ENCODE data around the gene CARD9. TPM values are rescaled to one million over a fixed set of nuclear protein-coding genes. Genes with fewer than 3 reads are reported as not detected.
A peak's percentile ranks its signal among the peaks of the same experiment; 100 is the strongest.

CARD9 gene
- total RNA-seq, 1 experiment from 2014 or later, result 5.6 TPM

DNA sequence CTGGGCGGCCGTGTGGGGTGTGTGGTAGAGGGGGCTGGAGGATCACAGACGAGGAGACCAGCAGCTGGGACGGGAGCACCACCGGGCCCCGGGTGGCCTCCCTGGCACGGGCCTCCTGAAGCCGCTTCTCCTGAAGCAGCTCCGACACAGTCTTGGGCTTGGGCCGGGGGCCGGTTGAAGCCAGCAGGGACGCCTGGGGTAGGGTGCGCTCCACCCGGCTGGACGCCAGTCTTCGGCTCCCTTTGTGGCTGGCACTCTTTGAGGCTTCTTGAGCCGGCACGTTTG, 5.5 kb upstream of the CARD9 start:
- DNase-seq, result no peak
- Mint-ChIP-seq H3K9me3 (no peaks in the 10 kb centered on the region), H3K4me3 (no peak overlapping the region), H3K27me3 (ENCODE audit: low read depth) (no peaks in the 10 kb centered on the region), H3K36me3 (ENCODE audit: insufficient read depth in 1 of 3, low read depth in 3 of 3) (peaks cover 4 to 41% (median 23%) of the 10 kb centered on the region in 3 experiments; a peak in 6 of 7 replicates), H3K27ac (peak overlapping the region in 1 of 3 experiments; percentile 48; a peak in 1 of 7 replicates), H3K4me1 (no peaks in the 10 kb centered on the region)
- Histone ChIP-seq H3K27ac (ENCODE audit: insufficient read length, low read depth, low read length) (no peak overlapping the region), H3K27me3 (ENCODE audit: insufficient read depth, low read length) (no peaks in the 10 kb centered on the region), H2BK20ac (ENCODE audit: low read depth, low read length, poor library complexity, severe bottlenecking) (no peak overlapping the region), H3K9me3 (ENCODE audit: control insufficient read depth, low read depth, low read length) (no peaks in the 10 kb centered on the region), H3K4me1 (ENCODE audit: insufficient read depth, low read length) (no peaks in the 10 kb centered on the region), H3K79me1 (ENCODE audit: insufficient read depth, low read depth, low read length, poor library complexity, severe bottlenecking) (no peaks in the 10 kb centered on the region), H3K23me2 (ENCODE audit: insufficient read length, low read depth, low read length, poor library complexity, severe bottlenecking) (no peaks in the 10 kb centered on the region), H4K5ac (ENCODE audit: insufficient read length, low read depth, low read length) (no peak overlapping the region), H2AK5ac (ENCODE audit: insufficient read length, low read length) (no peak overlapping the region), H3T11ph (ENCODE audit: low read length) (no peak overlapping the region), H3K56ac (ENCODE audit: insufficient read length, low read depth, low read length) (no peak overlapping the region), H3K79me2 (ENCODE audit: insufficient read depth, low read length) (no peaks in the 10 kb centered on the region), H3K23ac (ENCODE audit: insufficient read length, low read depth, low read length) (no peak overlapping the region), H4K91ac (ENCODE audit: insufficient read length, low read depth, low read length) (no peak overlapping the region), H3K18ac (ENCODE audit: insufficient read length, low read depth, low read length) (no peak overlapping the region), H3K9ac (ENCODE audit: extremely low read depth, insufficient read length, low read length) (no peak overlapping the region), H2BK12ac (ENCODE audit: insufficient read length, low read depth, low read length) (no peak overlapping the region), H2BK15ac (ENCODE audit: low read depth, low read length) (no peak overlapping the region), H3K4me2 (ENCODE audit: insufficient read depth, insufficient read length, low read length) (no peak overlapping the region), H3K4ac (ENCODE audit: low read depth, low read length) (no peak overlapping the region), H4K20me1 (ENCODE audit: control insufficient read depth, insufficient read depth, insufficient read length) (no peaks in the 10 kb centered on the region), H2AFZ (ENCODE audit: low read length) (no peak overlapping the region), H4K8ac (replicated peaks; ENCODE audit: insufficient read length, low read depth, low read length) (no peak overlapping the region), H2BK5ac (ENCODE audit: insufficient read length, low read length) (no peak overlapping the region), H2BK120ac (ENCODE audit: low read depth, low read length, poor library complexity, severe bottlenecking) (no peak overlapping the region), H3K14ac (ENCODE audit: insufficient read depth, low read length) (no peak overlapping the region)
- TF ChIP-seq CTCF (conservative IDR thresholded peaks at IDR 0.05), result no peak
- WGBS (ENCODE audit: extremely low coverage, insufficient read length, low lambda C conversion rate), result no CpG with 5 or more reads among the region's 18 CpGs

All from H9 (cell line).